K562 (cell line): ENCODE data around the gene CELA3A. TPM values are rescaled to one million over a fixed set of nuclear protein-coding genes. Genes with fewer than 3 reads are reported as not detected.
A peak's percentile ranks its signal among the peaks of the same experiment; 100 is the strongest.

Source experiments
- BRD4 ChIP-seq: fragments of 200-600 bp; sonication (generic); IDR thresholded peaks from 2 replicates; pipeline ENCODE4 v1.6.1; 2017; ENCODE audit warnings: inconsistent platforms
- CAMTA2 ChIP-seq: fragments of 250-450 bp; sonication (Bioruptor Pico); conservative IDR thresholded peaks from 2 replicates; pipeline ENCODE4 v1.5.1; 2022
- CEBPG ChIP-seq, 3 experiments: fragments of 200-800 bp in 1 of 3; sonication (Bioruptor generic) in 1 of 3; sonication (generic) in 1 of 3; formaldehyde crosslinking in 1 of 3; IDR thresholded peaks in 2 of 3; conservative IDR thresholded peaks in 1 of 3; 2 replicates each; pipeline versions ENCODE4 v1.6.1 to v1.8.0; 2016 to 2022; ENCODE audit warnings: missing compliant biosample characterization in 2 of 3, missing genetic modification characterization in 2 of 3, mild to moderate bottlenecking in 1 of 3, missing genetic modification reagents in 1 of 3
- ELF1 ChIP-seq: fragments of 200-800 bp; sonication (Bioruptor generic); IDR thresholded peaks from 2 replicates; pipeline ENCODE4 v1.6.1; 2016; ENCODE audit warnings: missing genetic modification characterization, missing compliant biosample characterization
- HDAC8 ChIP-seq: fragments of 450-650 bp; IDR thresholded peaks from 2 replicates; pipeline ENCODE4 v1.6.1; 2016; ENCODE audit warnings: mild to moderate bottlenecking, missing genetic modification characterization, moderate library complexity, missing compliant biosample characterization
- HMG20A ChIP-seq: fragments of 450-650 bp; formaldehyde crosslinking; conservative IDR thresholded peaks from 2 replicates; pipeline ENCODE4 v1.4.0; 2020; ENCODE audit warnings: mild to moderate bottlenecking, mixed read lengths
- HMG20B ChIP-seq: fragments of 250-450 bp; sonication (Bioruptor Pico); IDR thresholded peaks from 2 replicates; pipeline ENCODE4 v1.5.0; 2021; ENCODE audit warnings: mild to moderate bottlenecking
- HSF4 ChIP-seq: fragments of 250-450 bp; sonication (Bioruptor Pico); IDR thresholded peaks from 2 replicates; pipeline ENCODE4 v2.1.2; 2022; ENCODE audit warnings: mild to moderate bottlenecking, moderate library complexity, borderline replicate concordance
- MTA1 ChIP-seq: fragments of 450-650 bp; IDR thresholded peaks from 2 replicates; pipeline ENCODE4 v1.6.1; 2017; ENCODE audit warnings: borderline replicate concordance
- MTA2 ChIP-seq: fragments of 450-650 bp; IDR thresholded peaks from 2 replicates; pipeline ENCODE4 v1.6.1; 2016; ENCODE audit warnings: low read depth
- SAFB2 ChIP-seq: fragments of 200-400 bp; formaldehyde crosslinking; IDR thresholded peaks from 2 replicates; pipeline ENCODE4 v1.6.1; 2018; ENCODE audit warnings: borderline replicate concordance, low read length, low read depth, moderate library complexity; ENCODE audit not compliant: severe bottlenecking
- SRSF3 ChIP-seq: fragments of 200-400 bp; formaldehyde crosslinking; IDR thresholded peaks from 2 replicates; pipeline ENCODE4 v1.6.1; 2016; ENCODE audit warnings: mild to moderate bottlenecking, low read length, moderate library complexity; ENCODE audit not compliant: insufficient read depth
- THRB ChIP-seq: fragments of 450-650 bp; formaldehyde crosslinking; conservative IDR thresholded peaks from 2 replicates; pipeline ENCODE4 v1.4.0; 2022; ENCODE audit warnings: mild to moderate bottlenecking, missing genetic modification characterization
- USF2 ChIP-seq: sonication (generic); formaldehyde crosslinking; IDR thresholded peaks from 2 replicates; pipeline ENCODE4 v1.5.0; 2020; ENCODE audit warnings: missing genetic modification reagents
- ZFPM2 ChIP-seq: fragments of 250-450 bp; sonication (Bioruptor Pico); IDR thresholded peaks from 2 replicates; pipeline ENCODE4 v1.5.1; 2022; ENCODE audit warnings: mild to moderate bottlenecking
- ZNF224 ChIP-seq: sonication (generic); formaldehyde crosslinking; IDR thresholded peaks from 2 replicates; pipeline ENCODE4 v1.8.0; 2022; ENCODE audit warnings: mild to moderate bottlenecking, missing genetic modification reagents
- polyA plus RNA-seq, 8 experiments: library from polyadenylated mRNA; depleted of rRNA in 4 of 8; stranded (reverse) in 5 of 8; unstranded in 3 of 8; fragments of >200 nt; fragmentation: Nextera tagmentation in 2 of 8; fragmentation: Illumina TruSeq in 1 of 8; extraction: Ambion mirVana in 2 of 8; extraction: Trizol in 1 of 8; gene quantifications; 2 replicates each; pipeline versions ENCODE4 v1.2.1 to v1.2.3, GENCODE V29; 2011 to 2014; ENCODE audit warnings: inconsistent platforms in 1 of 8, missing spikeins in 1 of 8
- total RNA-seq, 7 experiments: library from RNA; depleted of rRNA in 6 of 7; stranded (reverse); fragments of >200 nt in 6 of 7; fragmentation: Illumina TruSeq in 2 of 7; extraction: Trizol in 2 of 7; gene quantifications; 2 replicates each; pipeline versions ENCODE4 v1.2.1 to v1.2.3, GENCODE V29; 2011 to 2021; ENCODE audit warnings: low replicate concordance in 1 of 7
- TF ChIP-seq, protein P1 (sequence below): sonication (generic); formaldehyde crosslinking; IDR thresholded peaks from 2 replicates; pipeline ENCODE4 v1.8.0; 2023; ENCODE audit warnings: missing genetic modification reagents, mild to moderate bottlenecking, borderline replicate concordance
- TF ChIP-seq, protein P2 (sequence below): fragments of 250-450 bp; sonication (Bioruptor Pico); IDR thresholded peaks from 2 replicates; pipeline ENCODE4 v1.4.0; 2020

Gene CELA3A
- total and polyA plus RNA-seq, 9 of the 15 experiments (the other 6 are each of a cell fraction or from before 2014, with no cell fraction given) = 5.4 TPM; not detected in 8

GRCh38 chr1:22052115-22053016 lies 50.9 kb downstream of the CELA3A start, which contains the start of gene CDC42 (continued):
- TF ChIP-seq, protein P1, sequence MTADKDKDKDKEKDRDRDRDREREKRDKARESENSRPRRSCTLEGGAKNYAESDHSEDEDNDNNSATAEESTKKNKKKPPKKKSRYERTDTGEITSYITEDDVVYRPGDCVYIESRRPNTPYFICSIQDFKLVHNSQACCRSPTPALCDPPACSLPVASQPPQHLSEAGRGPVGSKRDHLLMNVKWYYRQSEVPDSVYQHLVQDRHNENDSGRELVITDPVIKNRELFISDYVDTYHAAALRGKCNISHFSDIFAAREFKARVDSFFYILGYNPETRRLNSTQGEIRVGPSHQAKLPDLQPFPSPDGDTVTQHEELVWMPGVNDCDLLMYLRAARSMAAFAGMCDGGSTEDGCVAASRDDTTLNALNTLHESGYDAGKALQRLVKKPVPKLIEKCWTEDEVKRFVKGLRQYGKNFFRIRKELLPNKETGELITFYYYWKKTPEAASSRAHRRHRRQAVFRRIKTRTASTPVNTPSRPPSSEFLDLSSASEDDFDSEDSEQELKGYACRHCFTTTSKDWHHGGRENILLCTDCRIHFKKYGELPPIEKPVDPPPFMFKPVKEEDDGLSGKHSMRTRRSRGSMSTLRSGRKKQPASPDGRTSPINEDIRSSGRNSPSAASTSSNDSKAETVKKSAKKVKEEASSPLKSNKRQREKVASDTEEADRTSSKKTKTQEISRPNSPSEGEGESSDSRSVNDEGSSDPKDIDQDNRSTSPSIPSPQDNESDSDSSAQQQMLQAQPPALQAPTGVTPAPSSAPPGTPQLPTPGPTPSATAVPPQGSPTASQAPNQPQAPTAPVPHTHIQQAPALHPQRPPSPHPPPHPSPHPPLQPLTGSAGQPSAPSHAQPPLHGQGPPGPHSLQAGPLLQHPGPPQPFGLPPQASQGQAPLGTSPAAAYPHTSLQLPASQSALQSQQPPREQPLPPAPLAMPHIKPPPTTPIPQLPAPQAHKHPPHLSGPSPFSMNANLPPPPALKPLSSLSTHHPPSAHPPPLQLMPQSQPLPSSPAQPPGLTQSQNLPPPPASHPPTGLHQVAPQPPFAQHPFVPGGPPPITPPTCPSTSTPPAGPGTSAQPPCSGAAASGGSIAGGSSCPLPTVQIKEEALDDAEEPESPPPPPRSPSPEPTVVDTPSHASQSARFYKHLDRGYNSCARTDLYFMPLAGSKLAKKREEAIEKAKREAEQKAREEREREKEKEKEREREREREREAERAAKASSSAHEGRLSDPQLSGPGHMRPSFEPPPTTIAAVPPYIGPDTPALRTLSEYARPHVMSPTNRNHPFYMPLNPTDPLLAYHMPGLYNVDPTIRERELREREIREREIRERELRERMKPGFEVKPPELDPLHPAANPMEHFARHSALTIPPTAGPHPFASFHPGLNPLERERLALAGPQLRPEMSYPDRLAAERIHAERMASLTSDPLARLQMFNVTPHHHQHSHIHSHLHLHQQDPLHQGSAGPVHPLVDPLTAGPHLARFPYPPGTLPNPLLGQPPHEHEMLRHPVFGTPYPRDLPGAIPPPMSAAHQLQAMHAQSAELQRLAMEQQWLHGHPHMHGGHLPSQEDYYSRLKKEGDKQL (CRISPR knock-in tag) = no peak
- TF ChIP-seq MTA1 (no peak), MTA2 (no peak), CEBPG (CRISPR knock-in tag; IDR thresholded peaks at IDR 0.05) (0 out of 2 replicates have a peak, but pooled peaks have one; percentile 5), CEBPG (tag; conservative IDR thresholded peaks at IDR 0.05 in 1 of 2, IDR thresholded peaks at IDR 0.05 in 1 of 2) (no peak), ELF1 (tag) (peak; percentile 93), ZNF224 (CRISPR knock-in tag) (no peak), SRSF3 (no peak), HDAC8 (tag) (0 out of 2 replicates have a peak, but pooled peaks have one; percentile 50), USF2 (CRISPR knock-in tag) (no peak), CAMTA2 (CRISPR knock-in tag) (no peak), HMG20A (no peak), BRD4 (peak; percentile 93; the same call in 1 of the 2 replicates), SAFB2 (no peak), HSF4 (CRISPR knock-in tag) (no peak), THRB (CRISPR knock-in tag) (peak; percentile 79; the same call in 1 of the 2 replicates), HMG20B (CRISPR knock-in tag) (no peak), ZFPM2 (CRISPR knock-in tag) (no peak)
- TF ChIP-seq, protein P2, sequence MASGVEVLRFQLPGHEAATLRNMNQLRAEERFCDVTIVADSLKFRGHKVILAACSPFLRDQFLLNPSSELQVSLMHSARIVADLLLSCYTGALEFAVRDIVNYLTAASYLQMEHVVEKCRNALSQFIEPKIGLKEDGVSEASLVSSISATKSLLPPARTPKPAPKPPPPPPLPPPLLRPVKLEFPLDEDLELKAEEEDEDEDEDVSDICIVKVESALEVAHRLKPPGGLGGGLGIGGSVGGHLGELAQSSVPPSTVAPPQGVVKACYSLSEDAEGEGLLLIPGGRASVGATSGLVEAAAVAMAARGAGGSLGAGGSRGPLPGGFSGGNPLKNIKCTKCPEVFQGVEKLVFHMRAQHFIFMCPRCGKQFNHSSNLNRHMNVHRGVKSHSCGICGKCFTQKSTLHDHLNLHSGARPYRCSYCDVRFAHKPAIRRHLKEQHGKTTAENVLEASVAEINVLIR (CRISPR knock-in tag) = peak; percentile 92
